ENCODE results near the gene ADCYAP1R1. TPM values are rescaled to one million over a fixed set of nuclear protein-coding genes. Genes with fewer than 3 reads are reported as not detected.

The ADCYAP1R1 gene
- total and polyA plus RNA-seq, 2 donors (not counting 1 experiment from before 2014, with no cell fraction given) = not detected

DNA sequence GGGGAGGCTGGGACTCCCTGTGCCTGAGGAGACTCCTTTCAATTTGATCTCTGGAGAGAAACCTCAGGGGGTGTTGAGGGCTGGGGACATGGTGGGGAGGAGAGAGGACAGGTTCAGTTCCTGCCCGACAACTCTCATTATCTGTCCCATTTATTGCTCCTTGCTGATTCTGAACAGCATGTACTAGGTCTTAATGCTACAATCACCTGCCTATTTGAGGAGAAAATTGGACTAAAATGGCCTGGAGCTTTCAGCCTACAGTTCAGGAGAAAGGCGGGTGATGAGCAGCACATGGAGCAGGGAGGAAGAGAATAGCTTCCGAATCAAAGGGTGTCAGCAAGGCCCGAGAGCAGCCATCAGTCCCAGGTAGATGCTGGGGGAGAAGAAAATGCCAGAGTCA, 30.0 kb upstream of the ADCYAP1R1 start:
- no peak overlapping the region for H3K4me2 ChIP-seq (replicated peaks; ENCODE audit: low read depth, low read length, poor library complexity, severe bottlenecking)
- no peaks in the 10 kb centered on the region for H3K79me2 ChIP-seq (ENCODE audit: control insufficient read depth, insufficient read depth, low read length)
- no peaks in the 10 kb centered on the region for H3K36me3 ChIP-seq (replicated peaks in 1 of 2; ENCODE audit: control extremely low read depth in 1 of 2, control insufficient read depth in 1 of 2, extremely low read depth in 1 of 2, insufficient read depth in 2 of 2, low read length in 1 of 2)
- H2AFZ ChIP-seq (ENCODE audit: insufficient read depth, low read depth, low read length, poor library complexity, severe bottlenecking) = no peak overlapping the region
- CTCF ChIA-PET = no interaction called here
- no peaks in the 10 kb centered on the region for H4K20me1 ChIP-seq (ENCODE audit: control insufficient read depth, insufficient read depth, low read length, poor library complexity, severe bottlenecking)
- no peak overlapping the region for H3K27ac ChIP-seq (ENCODE audit: low read length in 2 of 2)
- Mint-ChIP-seq H3K4me1 (no peaks in the 10 kb centered on the region), H3K27ac (no peak overlapping the region), H3K27me3 (peaks cover 13% of the 10 kb centered on the region), H3K9me3 (ENCODE audit: insufficient read depth) (no peaks in the 10 kb centered on the region), H3K4me3 (no peak overlapping the region)
- H3K27me3 ChIP-seq (replicated peaks in 1 of 4; ENCODE audit: control extremely low read depth in 1 of 4, control insufficient read depth in 3 of 4, insufficient read depth in 4 of 4, low read length in 3 of 4) = no peaks in the 10 kb centered on the region
- peaks cover 0 to 3% (median 0%) of the 10 kb centered on the region in 3 donors for H3K9me3 ChIP-seq (ENCODE audit: control extremely low read depth in 1 of 3, control insufficient read depth in 2 of 3, insufficient read depth in 1 of 3, low read length in 2 of 3)
- no peaks in the 10 kb centered on the region for H3K4me1 ChIP-seq (ENCODE audit: control insufficient read depth in 2 of 2, insufficient read depth in 2 of 2, low read length in 2 of 2)
- H3K4me3 ChIP-seq (ENCODE audit: control extremely low read depth in 1 of 5, extremely low read depth in 1 of 5, insufficient read depth in 1 of 5, low read depth in 2 of 5, low read length in 4 of 5) = no peak overlapping the region
- POLR2A ChIA-PET = no interaction called here
- TF ChIP-seq, protein P1, sequence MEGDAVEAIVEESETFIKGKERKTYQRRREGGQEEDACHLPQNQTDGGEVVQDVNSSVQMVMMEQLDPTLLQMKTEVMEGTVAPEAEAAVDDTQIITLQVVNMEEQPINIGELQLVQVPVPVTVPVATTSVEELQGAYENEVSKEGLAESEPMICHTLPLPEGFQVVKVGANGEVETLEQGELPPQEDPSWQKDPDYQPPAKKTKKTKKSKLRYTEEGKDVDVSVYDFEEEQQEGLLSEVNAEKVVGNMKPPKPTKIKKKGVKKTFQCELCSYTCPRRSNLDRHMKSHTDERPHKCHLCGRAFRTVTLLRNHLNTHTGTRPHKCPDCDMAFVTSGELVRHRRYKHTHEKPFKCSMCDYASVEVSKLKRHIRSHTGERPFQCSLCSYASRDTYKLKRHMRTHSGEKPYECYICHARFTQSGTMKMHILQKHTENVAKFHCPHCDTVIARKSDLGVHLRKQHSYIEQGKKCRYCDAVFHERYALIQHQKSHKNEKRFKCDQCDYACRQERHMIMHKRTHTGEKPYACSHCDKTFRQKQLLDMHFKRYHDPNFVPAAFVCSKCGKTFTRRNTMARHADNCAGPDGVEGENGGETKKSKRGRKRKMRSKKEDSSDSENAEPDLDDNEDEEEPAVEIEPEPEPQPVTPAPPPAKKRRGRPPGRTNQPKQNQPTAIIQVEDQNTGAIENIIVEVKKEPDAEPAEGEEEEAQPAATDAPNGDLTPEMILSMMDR (IDR thresholded peaks at IDR 0.05) = no peak
- no peak overlapping the region for H3K9ac ChIP-seq (ENCODE audit: low read length)
- no CpG with 5 or more reads among the region's 4 CpGs for WGBS (ENCODE audit: insufficient coverage)
- no peak for ATAC-seq (ENCODE audit: low read depth)
- no peak for DNase-seq
- intact Hi-C loops (cut with micrococcal nuclease) = no loop called here

DNA sequence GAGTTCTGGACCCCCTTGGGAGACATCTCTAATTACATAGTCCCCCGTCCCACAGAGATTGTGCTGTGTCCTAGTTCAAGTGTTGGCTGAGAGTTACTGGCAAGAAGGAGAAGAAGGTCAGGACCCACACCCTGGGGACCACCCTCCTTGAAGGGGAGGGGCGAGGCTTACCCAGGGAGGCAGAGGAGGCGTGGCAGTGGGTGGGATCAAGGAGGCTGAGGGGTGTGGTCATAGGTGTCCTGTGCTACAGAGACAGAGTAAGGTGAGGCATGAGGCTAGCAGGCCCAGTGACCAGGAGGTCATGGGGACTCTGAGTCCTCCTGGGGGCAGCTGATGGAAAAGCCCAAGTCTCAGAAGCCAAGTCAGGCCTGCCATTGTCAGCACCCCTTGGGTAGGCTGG, 29.4 kb upstream of the ADCYAP1R1 start:
- no peaks in the 10 kb centered on the region for H3K4me1 Mint-ChIP-seq
- H3K27me3 Mint-ChIP-seq = peaks cover 13% of the 10 kb centered on the region

More for the DNA sequence above, 29.4 kb upstream of the ADCYAP1R1 start:
- ChIA-PET POLR2A (no interaction called here), CTCF (interaction anchor here (0.6 kb wide), 1 partner anchor 38 kb away, joined by 3 read pairs; no protein-coding TSS in a partner anchor)
- Mint-ChIP-seq H3K4me3 (no peak overlapping the region), H3K9me3 (ENCODE audit: insufficient read depth) (no peaks in the 10 kb centered on the region), H3K27ac (no peak overlapping the region)
- Histone ChIP-seq H4K20me1 (ENCODE audit: control insufficient read depth, insufficient read depth, low read length, poor library complexity, severe bottlenecking) (no peaks in the 10 kb centered on the region), H2AFZ (ENCODE audit: insufficient read depth, low read depth, low read length, poor library complexity, severe bottlenecking) (no peak overlapping the region), H3K79me2 (ENCODE audit: control insufficient read depth, insufficient read depth, low read length) (no peaks in the 10 kb centered on the region), H3K9me3 (ENCODE audit: control extremely low read depth in 1 of 3, control insufficient read depth in 2 of 3, insufficient read depth in 1 of 3, low read length in 2 of 3) (peaks cover 0 to 5% (median 0%) of the 10 kb centered on the region in 3 donors), H3K36me3 (replicated peaks in 1 of 2; ENCODE audit: control extremely low read depth in 1 of 2, control insufficient read depth in 1 of 2, extremely low read depth in 1 of 2, insufficient read depth in 2 of 2, low read length in 1 of 2) (no peaks in the 10 kb centered on the region), H3K4me1 (ENCODE audit: control insufficient read depth in 2 of 2, insufficient read depth in 2 of 2, low read length in 2 of 2) (no peaks in the 10 kb centered on the region), H3K4me3 (ENCODE audit: control extremely low read depth in 1 of 5, extremely low read depth in 1 of 5, insufficient read depth in 1 of 5, low read depth in 2 of 5, low read length in 4 of 5) (no peak overlapping the region), H3K4me2 (replicated peaks; ENCODE audit: low read depth, low read length, poor library complexity, severe bottlenecking) (no peak overlapping the region), H3K27ac (ENCODE audit: low read length in 2 of 2) (no peak overlapping the region), H3K9ac (ENCODE audit: low read length) (no peak overlapping the region), H3K27me3 (replicated peaks in 1 of 4; ENCODE audit: control extremely low read depth in 1 of 4, control insufficient read depth in 3 of 4, insufficient read depth in 4 of 4, low read length in 3 of 4) (no peaks in the 10 kb centered on the region)
- DNase-seq (no peak), ATAC-seq (ENCODE audit: low read depth) (no peak)
- WGBS (ENCODE audit: insufficient coverage) = 78% methylated on average over 2 of the region's 3 CpGs
- TF ChIP-seq EZH2 (IDR thresholded peaks at IDR 0.05; ENCODE audit: borderline replicate concordance, insufficient read depth, low read depth, low read length, poor library complexity, severe bottlenecking) = no peak
- TF ChIP-seq, protein P1 (IDR thresholded peaks at IDR 0.05) = no peak
- intact Hi-C loops (cut with micrococcal nuclease) = no loop called here
